GM12891 (cell line): ENCODE data around the gene P2RY4.

Source experiments
- POLR2A ChIP-seq: IDR thresholded peaks from 2 replicates; pipeline ENCODE4 v1.6.1; 2011; ENCODE audit warnings: low read depth, low read length, control low read depth
- POLR2AphosphoS5 ChIP-seq: IDR thresholded peaks from 2 replicates; pipeline ENCODE4 v1.6.1; 2011; ENCODE audit warnings: low read depth, low read length, control low read depth

- TF ChIP-seq POLR2AphosphoS5 = no peak
- no peak for TF ChIP-seq POLR2A
Measured at GRCh38 chrX:70240751-70241150, 19.3 kb downstream of the P2RY4 start.
